Keratinocyte (primary cell): ENCODE data around the gene ZBP1. TPM values are rescaled to one million over a fixed set of nuclear protein-coding genes. Genes with fewer than 3 reads are reported as not detected.

Experiments
- DNase-seq: peaks from one replicate; pipeline ENCODE4 v3.0.0-alpha.2; 2011; ENCODE audit warnings: low read depth, missing footprints, low spot score
- FAIRE-seq: peaks from 2 replicates; lab custom pipeline; 2011; peaks lifted over from hg19 to GRCh38; lab: Jason Lieb, UNC
- H2AFZ ChIP-seq: 2 replicates; pipeline ENCODE4 v1.6.0; 2012; ENCODE audit warnings: low read length, control low read depth, inconsistent platforms; ENCODE audit not compliant: control insufficient read depth
- H3K27ac ChIP-seq: 2 replicates; pipeline ENCODE4 v1.5.1; 2011; ENCODE audit warnings: low read length; ENCODE audit not compliant: control insufficient read depth, insufficient read depth
- H3K27me3 ChIP-seq: 3 replicates; pipeline ENCODE4 v1.6.0; 2011; ENCODE audit warnings: low read length; ENCODE audit not compliant: control insufficient read depth, insufficient read depth; ENCODE audit errors: extremely low read depth
- H3K36me3 ChIP-seq, 2 experiments: 2 replicates in 1 of 2; 3 replicates in 1 of 2; pipeline ENCODE4 v1.5.1; 2011; ENCODE audit warnings: low read length in 2 of 2, mild to moderate bottlenecking in 1 of 2; ENCODE audit not compliant: control insufficient read depth in 2 of 2, insufficient read depth in 2 of 2; ENCODE audit errors: extremely low read depth in 1 of 2
- H3K4me1 ChIP-seq: 3 replicates; pipeline ENCODE4 v1.5.1; 2011; ENCODE audit warnings: low read length; ENCODE audit not compliant: control insufficient read depth, insufficient read depth; ENCODE audit errors: extremely low read depth
- H3K4me2 ChIP-seq: 3 replicates; pipeline ENCODE4 v1.6.0; 2011; ENCODE audit warnings: low read depth, low read length; ENCODE audit not compliant: control insufficient read depth, insufficient read depth; ENCODE audit errors: extremely low read depth
- H3K4me3 ChIP-seq, 3 experiments: fragments of 200-600 bp in 1 of 3; sonication (generic) in 1 of 3; 2 replicates in 2 of 3; 3 replicates in 1 of 3; pipeline ENCODE4 v1.5.1; 2011 to 2016; ENCODE audit warnings: low read length in 3 of 3, mild to moderate bottlenecking in 3 of 3, control low read depth in 2 of 3, inconsistent platforms in 1 of 3, low read depth in 1 of 3, mixed read lengths in 1 of 3, mixed run types in 1 of 3, moderate library complexity in 1 of 3; ENCODE audit not compliant: control insufficient read depth in 2 of 3, insufficient read depth in 2 of 3; ENCODE audit errors: extremely low read depth in 1 of 3
- H3K79me2 ChIP-seq: 2 replicates; pipeline ENCODE4 v1.6.0; 2012; ENCODE audit warnings: low read length; ENCODE audit not compliant: control insufficient read depth, insufficient read depth
- H3K9ac ChIP-seq: 3 replicates; pipeline ENCODE4 v1.6.0; 2011; ENCODE audit warnings: low read length; ENCODE audit not compliant: control insufficient read depth, insufficient read depth; ENCODE audit errors: extremely low read depth
- H3K9me1 ChIP-seq: 3 replicates; pipeline ENCODE4 v1.6.0; 2011; ENCODE audit warnings: low read length; ENCODE audit not compliant: control insufficient read depth, insufficient read depth; ENCODE audit errors: extremely low read depth
- H3K9me3 ChIP-seq: 2 replicates; pipeline ENCODE4 v1.5.1; 2012; ENCODE audit warnings: low read depth, low read length; ENCODE audit not compliant: control insufficient read depth
- H4K20me1 ChIP-seq: 3 replicates; pipeline ENCODE4 v1.6.0; 2011; ENCODE audit warnings: low read length; ENCODE audit not compliant: control insufficient read depth, insufficient read depth; ENCODE audit errors: extremely low read depth
- EZH2 ChIP-seq: IDR thresholded peaks from one replicate; pipeline ENCODE4 v1.6.1; 2012; ENCODE audit warnings: inconsistent platforms, mild to moderate bottlenecking, low read length, moderate library complexity
- dilution Hi-C: fragments of 300-500 bp; cut with MboI; formaldehyde crosslinking; loops from one replicate; pipeline ENCODE4 v1.7.0; 2020; ENCODE audit warnings: low sequenced_read_pairs; ENCODE audit not compliant: extremely low pct_ligation_motif_present
- polyA plus RNA-seq, 5 experiments: library from polyadenylated mRNA; depleted of rRNA in 3 of 5; stranded (reverse) in 3 of 5; stranded (forward) in 1 of 5; unstranded in 1 of 5; fragments of >200 nt; gene quantifications; 1 replicate in 1 of 5; 2 replicates in 3 of 5; 3 replicates in 1 of 5; pipeline versions ENCODE4 v1.2.1 to v1.2.3, GENCODE V29; 2011 to 2012; ENCODE audit warnings: missing spikeins in 2 of 5, low read depth in 1 of 5, low replicate concordance in 1 of 5
- TF ChIP-seq, protein P1 (sequence below), 3 experiments: IDR thresholded peaks in 1 of 3; conservative IDR thresholded peaks in 1 of 3; optimal IDR thresholded peaks in 1 of 3; 2 replicates in 2 of 3; 3 replicates in 1 of 3; pipeline versions ENCODE3 to v1.5.1; 2011; ENCODE audit warnings: low read length in 3 of 3, mild to moderate bottlenecking in 3 of 3, moderate library complexity in 2 of 3, control low read depth in 1 of 3, inconsistent platforms in 1 of 3; ENCODE audit not compliant: insufficient read depth in 2 of 3; ENCODE audit errors: extremely low read depth in 1 of 3

The ZBP1 gene
- polyA plus RNA-seq, 1 donor (not counting 4 experiments of a cell fraction or from before 2014, with no cell fraction given), result 0.08 TPM

DNA sequence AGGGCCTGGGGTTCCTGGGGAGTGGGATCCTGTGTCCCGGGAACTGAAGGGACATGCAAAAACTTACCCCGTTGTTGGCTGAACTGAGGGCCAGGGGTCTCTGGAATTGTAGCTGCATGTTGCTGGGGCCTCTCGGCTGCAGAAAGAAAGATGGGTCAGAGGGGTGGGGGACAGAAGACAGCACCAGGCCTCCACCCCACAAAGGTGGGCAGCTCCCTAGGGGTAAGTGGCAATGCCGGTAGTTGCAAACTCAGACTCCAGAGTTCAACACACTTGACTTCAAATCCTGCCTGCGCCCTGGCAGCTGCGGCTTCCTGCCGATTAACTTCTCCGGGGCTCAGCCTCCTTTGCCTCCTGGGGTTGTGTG lies 4.8 kb downstream of the ZBP1 start:
- Histone ChIP-seq H2AFZ (no peak overlapping the region), H3K36me3 (no peaks in the 10 kb centered on the region), H3K79me2 (no peaks in the 10 kb centered on the region), H3K4me3 (no peak overlapping the region), H4K20me1 (peaks cover 4% of the 10 kb centered on the region), H3K4me2 (no peak overlapping the region), H3K9ac (no peak overlapping the region), H3K9me1 (no peaks in the 10 kb centered on the region), H3K27ac (no peak overlapping the region), H3K27me3 (peaks cover 49% of the 10 kb centered on the region), H3K4me1 (peaks cover 10% of the 10 kb centered on the region), H3K9me3 (no peaks in the 10 kb centered on the region)
- FAIRE-seq, result no peak
- dilution Hi-C loops, result loop anchor here (25.0 kb wide), 1 partner anchor 572 kb away; no protein-coding TSS in a partner anchor
- TF ChIP-seq EZH2, result no peak
- TF ChIP-seq, protein P1, sequence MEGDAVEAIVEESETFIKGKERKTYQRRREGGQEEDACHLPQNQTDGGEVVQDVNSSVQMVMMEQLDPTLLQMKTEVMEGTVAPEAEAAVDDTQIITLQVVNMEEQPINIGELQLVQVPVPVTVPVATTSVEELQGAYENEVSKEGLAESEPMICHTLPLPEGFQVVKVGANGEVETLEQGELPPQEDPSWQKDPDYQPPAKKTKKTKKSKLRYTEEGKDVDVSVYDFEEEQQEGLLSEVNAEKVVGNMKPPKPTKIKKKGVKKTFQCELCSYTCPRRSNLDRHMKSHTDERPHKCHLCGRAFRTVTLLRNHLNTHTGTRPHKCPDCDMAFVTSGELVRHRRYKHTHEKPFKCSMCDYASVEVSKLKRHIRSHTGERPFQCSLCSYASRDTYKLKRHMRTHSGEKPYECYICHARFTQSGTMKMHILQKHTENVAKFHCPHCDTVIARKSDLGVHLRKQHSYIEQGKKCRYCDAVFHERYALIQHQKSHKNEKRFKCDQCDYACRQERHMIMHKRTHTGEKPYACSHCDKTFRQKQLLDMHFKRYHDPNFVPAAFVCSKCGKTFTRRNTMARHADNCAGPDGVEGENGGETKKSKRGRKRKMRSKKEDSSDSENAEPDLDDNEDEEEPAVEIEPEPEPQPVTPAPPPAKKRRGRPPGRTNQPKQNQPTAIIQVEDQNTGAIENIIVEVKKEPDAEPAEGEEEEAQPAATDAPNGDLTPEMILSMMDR (optimal IDR thresholded peaks at IDR 0.05 in 1 of 3, IDR thresholded peaks at IDR 0.05 in 1 of 3, conservative IDR thresholded peaks at IDR 0.05 in 1 of 3; ENCODE audit: extremely low read depth in 1 of 3, insufficient read depth in 2 of 3, low read length in 3 of 3), result no peak
- no peak for DNase-seq

DNA sequence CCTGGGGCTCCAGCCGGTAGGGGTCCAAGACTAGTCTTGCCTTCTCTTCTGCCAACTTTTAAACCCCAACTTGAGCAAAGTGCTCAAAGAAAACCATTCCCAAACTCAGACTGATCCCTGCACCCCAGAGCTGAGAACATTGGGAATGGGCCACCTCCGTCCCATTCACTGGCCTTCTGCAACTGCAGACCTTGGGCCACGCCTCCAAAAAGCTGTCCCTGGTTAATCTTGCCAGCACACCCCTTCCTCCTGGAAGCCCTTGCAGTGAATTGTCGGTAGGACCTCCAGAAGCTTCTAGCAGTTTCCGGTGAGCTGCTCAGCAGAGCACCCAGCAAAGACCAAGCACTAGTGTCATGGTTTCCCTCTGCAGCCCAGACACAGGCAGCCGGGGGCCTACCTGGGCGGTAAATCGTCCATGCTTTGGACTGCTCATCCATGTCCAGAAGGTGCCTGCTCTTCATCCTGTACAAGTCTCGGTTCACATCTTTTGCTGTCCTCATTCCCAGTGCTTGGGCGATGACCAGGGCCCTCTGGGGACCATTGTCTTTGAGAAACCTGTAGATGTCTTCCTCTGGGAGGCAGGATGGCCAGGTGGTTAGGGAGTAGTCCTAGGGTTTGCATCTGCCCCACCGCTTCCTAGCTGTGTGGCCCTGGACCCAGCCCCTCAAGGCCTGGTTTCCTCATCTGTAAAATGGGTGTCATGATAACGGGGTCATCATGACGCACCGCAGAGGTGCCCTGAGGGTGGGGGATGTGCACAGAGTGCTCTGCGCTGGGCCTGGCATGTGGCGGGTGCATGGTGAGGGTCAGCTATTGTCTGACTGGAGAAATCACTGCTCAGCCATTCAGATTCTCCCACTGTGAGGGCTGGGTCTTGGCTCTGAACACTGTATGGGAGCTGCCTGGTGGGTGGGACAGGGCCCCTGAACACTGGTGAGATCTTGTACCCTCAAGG lies 5.5 kb downstream of the ZBP1 start:
- Histone ChIP-seq H3K9me1 (no peaks in the 10 kb centered on the region), H3K9me3 (no peaks in the 10 kb centered on the region), H3K36me3 (no peaks in the 10 kb centered on the region), H2AFZ (no peak overlapping the region), H3K4me1 (peaks cover 10% of the 10 kb centered on the region), H3K9ac (no peak overlapping the region), H3K4me2 (no peak overlapping the region), H4K20me1 (peaks cover 4% of the 10 kb centered on the region), H3K27me3 (peaks cover 56% of the 10 kb centered on the region), H3K27ac (no peak overlapping the region), H3K79me2 (no peaks in the 10 kb centered on the region), H3K4me3 (no peak overlapping the region)
- no peak for DNase-seq
- TF ChIP-seq, protein P1 (optimal IDR thresholded peaks at IDR 0.05 in 1 of 3, IDR thresholded peaks at IDR 0.05 in 1 of 3, conservative IDR thresholded peaks at IDR 0.05 in 1 of 3; ENCODE audit: extremely low read depth in 1 of 3, insufficient read depth in 2 of 3, low read length in 3 of 3), result no peak
- TF ChIP-seq EZH2, result no peak
- dilution Hi-C loops, result loop anchor here (25.0 kb wide), 1 partner anchor 573 kb away; no protein-coding TSS in a partner anchor
- no peak for FAIRE-seq
